Measurements from ENCODE around the gene PSMD10. TPM values are rescaled to one million over a fixed set of nuclear protein-coding genes. Genes with fewer than 3 reads are reported as not detected.
A peak's percentile ranks its signal among the peaks of the same experiment; 100 is the strongest.

The PSMD10 gene
- total and polyA plus RNA-seq, 8 donors, result 7.8 to 22.0 (median 12.9) TPM

DNA sequence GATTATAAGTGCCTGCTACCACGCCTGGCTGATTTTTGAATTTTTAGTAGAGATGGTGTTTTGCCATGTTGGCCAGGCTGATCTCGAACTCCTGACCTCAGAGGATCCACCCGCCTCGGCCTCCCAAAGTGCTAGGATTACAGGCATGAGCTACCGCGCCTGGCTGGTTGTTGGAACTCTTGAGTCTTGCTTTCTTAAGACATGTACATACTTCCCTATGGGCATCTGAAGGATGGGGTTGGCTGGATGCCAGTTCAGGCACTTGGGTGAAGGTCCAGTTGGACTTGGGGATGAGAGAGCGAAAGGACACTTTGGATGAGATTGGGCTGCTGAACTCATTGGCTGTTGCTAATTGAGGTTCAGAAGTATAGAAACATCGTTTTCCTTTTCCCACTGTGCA lies 40.7 kb upstream of the PSMD10 start:
- intact Hi-C loops (cut with DNase I), result no loop called here
- ATAC-seq (no peak), FAIRE-seq (no peak), DNase-seq (peak in 1 of 6 donors; percentile 23)
- Histone ChIP-seq H3K9me3 (no peaks in the 10 kb centered on the region), H3K27ac (no peak overlapping the region), H3K4me3 (no peak overlapping the region), H3K27me3 (no peaks in the 10 kb centered on the region), H3K36me3 (no peaks in the 10 kb centered on the region), H3K4me1 (no peaks in the 10 kb centered on the region)
- TF ChIP-seq, protein P1, sequence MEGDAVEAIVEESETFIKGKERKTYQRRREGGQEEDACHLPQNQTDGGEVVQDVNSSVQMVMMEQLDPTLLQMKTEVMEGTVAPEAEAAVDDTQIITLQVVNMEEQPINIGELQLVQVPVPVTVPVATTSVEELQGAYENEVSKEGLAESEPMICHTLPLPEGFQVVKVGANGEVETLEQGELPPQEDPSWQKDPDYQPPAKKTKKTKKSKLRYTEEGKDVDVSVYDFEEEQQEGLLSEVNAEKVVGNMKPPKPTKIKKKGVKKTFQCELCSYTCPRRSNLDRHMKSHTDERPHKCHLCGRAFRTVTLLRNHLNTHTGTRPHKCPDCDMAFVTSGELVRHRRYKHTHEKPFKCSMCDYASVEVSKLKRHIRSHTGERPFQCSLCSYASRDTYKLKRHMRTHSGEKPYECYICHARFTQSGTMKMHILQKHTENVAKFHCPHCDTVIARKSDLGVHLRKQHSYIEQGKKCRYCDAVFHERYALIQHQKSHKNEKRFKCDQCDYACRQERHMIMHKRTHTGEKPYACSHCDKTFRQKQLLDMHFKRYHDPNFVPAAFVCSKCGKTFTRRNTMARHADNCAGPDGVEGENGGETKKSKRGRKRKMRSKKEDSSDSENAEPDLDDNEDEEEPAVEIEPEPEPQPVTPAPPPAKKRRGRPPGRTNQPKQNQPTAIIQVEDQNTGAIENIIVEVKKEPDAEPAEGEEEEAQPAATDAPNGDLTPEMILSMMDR (IDR thresholded peaks at IDR 0.05), result no peak
- WGBS, 2 donors, result 83 to 94% methylated on average over 8 of the region's 8 CpGs

DNA sequence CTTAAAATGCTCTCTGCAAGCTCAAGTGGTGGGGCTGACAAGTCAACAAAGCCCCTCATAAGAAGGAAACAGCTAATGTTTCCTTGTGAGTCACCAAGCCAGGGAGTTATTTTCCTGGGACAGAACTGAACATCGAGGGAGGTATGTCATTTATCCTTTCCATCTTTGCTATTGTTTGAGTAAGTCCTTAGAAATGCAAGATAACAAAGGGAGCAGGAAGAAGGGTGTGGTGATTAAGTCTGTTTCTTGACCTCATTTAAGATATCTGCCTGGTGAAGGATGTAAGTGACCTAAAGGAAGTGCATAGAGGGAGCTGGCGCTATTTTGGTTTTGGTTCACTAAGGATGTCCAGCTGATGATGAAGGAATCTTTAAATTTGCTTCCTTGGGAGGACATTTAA lies 40.1 kb upstream of the PSMD10 start:
- FAIRE-seq, result no peak
- Histone ChIP-seq H3K4me1 (no peaks in the 10 kb centered on the region), H3K36me3 (no peaks in the 10 kb centered on the region), H3K4me3 (no peak overlapping the region), H3K27ac (no peak overlapping the region), H3K27me3 (no peaks in the 10 kb centered on the region), H3K9me3 (no peaks in the 10 kb centered on the region)
- no peak for DNase-seq
- ATAC-seq, result no peak
- WGBS, 2 donors, result 62 to 66% methylated on average over 2 of the region's 2 CpGs
- intact Hi-C loops (cut with DNase I), result no loop called here
- TF ChIP-seq, protein P1 (IDR thresholded peaks at IDR 0.05), result no peak

DNA sequence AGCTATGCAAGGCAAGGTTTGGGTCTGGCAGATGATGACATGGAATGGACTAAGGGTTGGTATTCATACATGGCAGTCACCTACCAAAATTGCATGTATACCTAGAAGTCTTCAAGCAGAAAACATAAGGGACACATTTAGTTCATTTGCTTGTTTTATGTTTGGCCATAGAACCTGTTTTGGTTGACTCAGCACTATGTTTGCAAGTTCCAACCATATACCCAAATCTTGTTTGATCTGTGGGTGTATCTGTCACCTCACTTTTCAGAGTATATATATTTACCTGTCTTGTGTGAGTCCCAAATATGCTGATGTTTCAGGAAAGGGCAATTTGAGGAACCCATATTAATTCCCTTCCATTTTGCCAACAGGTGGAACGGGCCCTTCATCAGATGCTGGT lies 39.5 kb upstream of the PSMD10 start:
- intact Hi-C loops (cut with DNase I), result no loop called here
- WGBS, 2 donors, result 68 to 90% methylated on average over 1 of the region's 1 CpG
- Histone ChIP-seq H3K9me3 (no peaks in the 10 kb centered on the region), H3K27ac (no peak overlapping the region), H3K4me3 (no peak overlapping the region), H3K36me3 (no peaks in the 10 kb centered on the region), H3K4me1 (no peaks in the 10 kb centered on the region), H3K27me3 (no peaks in the 10 kb centered on the region)
- TF ChIP-seq, protein P1 (IDR thresholded peaks at IDR 0.05), result no peak
- DNase-seq (no peak), FAIRE-seq (no peak), ATAC-seq (no peak)

DNA sequence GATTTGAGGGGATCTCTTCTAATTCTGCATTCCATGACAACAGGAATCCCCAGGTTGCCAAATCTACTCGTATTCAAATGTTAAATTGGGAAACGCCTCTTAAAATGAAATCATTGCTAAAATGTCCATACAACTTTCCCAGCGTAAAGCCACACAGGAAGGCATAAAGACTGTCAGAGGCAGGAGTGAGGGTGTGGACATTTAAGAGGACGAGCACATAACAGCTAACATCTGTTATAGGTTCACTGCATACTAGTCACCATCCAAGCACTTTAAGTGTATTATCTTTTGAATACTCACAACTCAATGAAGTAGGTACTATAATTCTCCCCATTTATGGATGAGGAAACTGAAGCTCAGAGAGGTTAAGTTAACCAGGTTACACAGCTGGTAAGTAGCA lies 35.8 kb upstream of the PSMD10 start:
- Histone ChIP-seq H3K27me3 (no peaks in the 10 kb centered on the region), H3K27ac (no peak overlapping the region), H3K4me1 (no peaks in the 10 kb centered on the region), H3K4me3 (no peak overlapping the region), H3K36me3 (no peaks in the 10 kb centered on the region), H3K9me3 (no peaks in the 10 kb centered on the region)
- WGBS, 2 donors, result 76 to 90% methylated on average over 4 of the region's 4 CpGs
- no peak for ATAC-seq
- no peak for FAIRE-seq
- intact Hi-C loops (cut with DNase I), result no loop called here
- DNase-seq, result no peak
- TF ChIP-seq, protein P1 (IDR thresholded peaks at IDR 0.05), result no peak

DNA sequence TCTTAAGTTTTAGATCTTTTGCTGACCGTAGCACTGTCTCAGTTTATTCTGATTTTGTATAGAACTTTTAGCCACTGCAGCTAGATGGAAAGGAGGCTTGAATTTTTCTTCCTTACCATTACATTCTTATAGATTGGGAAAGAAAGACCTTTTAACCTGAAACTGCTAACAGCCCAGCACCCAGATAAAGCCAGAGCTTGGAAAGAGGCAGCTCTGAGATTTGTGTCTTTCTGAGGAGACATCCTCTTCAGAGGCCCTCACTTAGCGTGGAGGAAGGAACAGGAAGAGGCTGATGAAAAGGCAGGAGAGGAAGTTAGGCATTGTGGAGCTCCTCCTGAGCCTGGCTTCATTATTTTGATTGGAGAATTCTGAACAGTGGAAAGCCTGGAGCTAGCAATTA lies 35.3 kb upstream of the PSMD10 start:
- no peaks in the 10 kb centered on the region for H3K36me3 ChIP-seq
- ATAC-seq, result no peak
- H3K27ac ChIP-seq, result no peak overlapping the region
- H3K4me3 ChIP-seq, result no peak overlapping the region
- TF ChIP-seq, protein P1 (IDR thresholded peaks at IDR 0.05), result no peak
- 86 to 93% methylated on average over 2 of the region's 2 CpGs for WGBS, 2 donors
- no peaks in the 10 kb centered on the region for H3K9me3 ChIP-seq
- no peaks in the 10 kb centered on the region for H3K4me1 ChIP-seq
- intact Hi-C loops (cut with DNase I), result no loop called here
- no peak for FAIRE-seq
- H3K27me3 ChIP-seq, result no peaks in the 10 kb centered on the region
- no peak for DNase-seq

Measured in pancreas (tissue), 10 donors.